HG02973 (cell line): Measurements from ENCODE around the gene TBC1D22A.

Source experiments
- ATAC-seq: cut with Tn5 transposase; IDR thresholded peaks from one replicate; pipeline ENCODE4 v1.9.1; 2021; ENCODE audit warnings: moderate library complexity; ENCODE audit not compliant: unreplicated experiment

The TBC1D22A gene

GRCh38 chr22:47089796-47090460 is 327.5 kb downstream of the TBC1D22A start:
- ATAC-seq, result no peak

DNA sequence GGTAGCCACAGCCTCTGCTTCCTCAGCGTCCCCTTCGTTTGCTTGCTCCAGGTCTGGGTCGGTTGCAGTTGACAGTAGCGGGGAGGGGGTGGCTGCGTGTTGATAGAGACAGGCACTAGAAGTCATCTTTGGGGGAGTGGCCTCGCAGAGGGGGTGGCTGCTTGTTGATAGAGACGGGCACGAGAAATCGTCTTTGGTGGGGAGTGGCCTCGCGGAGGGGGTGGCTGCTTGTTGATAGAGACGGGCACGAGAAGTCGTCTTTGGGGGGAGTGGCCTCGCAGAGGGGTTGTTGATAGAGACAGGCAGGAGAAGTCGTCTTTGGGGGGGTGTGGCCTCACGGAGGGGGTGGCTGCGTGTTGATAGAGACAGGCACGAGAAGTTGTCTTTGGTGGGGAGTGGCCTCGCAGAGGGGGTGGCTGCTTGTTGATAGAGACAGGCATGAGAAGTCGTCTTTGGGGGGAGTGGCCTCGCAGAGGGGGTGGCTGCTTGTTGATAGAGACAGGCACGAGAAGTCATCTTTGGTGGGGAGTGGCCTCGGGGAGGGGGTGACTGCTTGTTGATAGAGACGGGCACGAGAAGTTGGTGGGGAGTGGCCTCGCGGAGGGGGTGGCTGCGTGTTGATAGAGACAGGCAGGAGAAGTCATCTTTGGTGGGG is 328.3 kb downstream of the TBC1D22A start:
- ATAC-seq, result no peak

- ATAC-seq, result no peak
Measured at GRCh38 chr22:47091246-47091651, 328.8 kb downstream of the TBC1D22A start.

DNA sequence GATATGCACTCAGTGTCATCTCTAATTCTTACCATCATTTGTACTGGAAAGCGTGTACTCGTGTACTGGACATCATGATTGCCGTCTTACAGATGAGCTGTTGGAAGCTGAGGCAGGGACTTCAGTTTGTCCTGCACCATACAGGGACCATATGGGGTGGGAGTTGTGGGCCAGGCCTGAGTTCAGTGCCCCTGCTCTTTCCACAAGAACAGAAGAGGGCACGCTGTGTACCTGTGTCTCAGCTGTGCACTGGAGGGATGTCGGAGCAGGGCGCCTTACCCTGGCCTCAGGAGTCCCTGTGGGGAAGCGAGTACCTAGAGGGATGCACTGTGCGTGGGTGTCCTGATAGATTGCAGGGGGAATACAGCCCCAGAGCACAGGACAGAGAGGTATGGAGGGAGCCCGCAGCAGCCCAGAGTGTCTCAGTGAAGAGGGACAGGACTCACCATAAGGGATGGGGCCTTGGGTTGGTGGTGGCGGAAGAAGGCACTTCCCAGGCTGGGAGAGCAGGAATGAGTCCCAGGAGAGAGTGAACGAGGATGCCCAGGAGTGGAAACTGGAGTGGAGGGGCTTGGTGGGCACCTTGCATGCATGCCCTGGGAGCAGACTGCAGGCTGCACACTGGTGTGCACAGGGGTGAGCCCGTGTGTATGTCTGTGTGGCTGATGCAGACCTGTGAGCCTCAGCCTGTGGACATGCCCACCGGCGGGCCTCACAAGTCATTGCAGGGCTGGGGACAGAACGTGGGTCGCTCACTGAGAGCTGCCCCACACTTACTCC is 329.7 kb downstream of the TBC1D22A start:
- no peak for ATAC-seq

DNA sequence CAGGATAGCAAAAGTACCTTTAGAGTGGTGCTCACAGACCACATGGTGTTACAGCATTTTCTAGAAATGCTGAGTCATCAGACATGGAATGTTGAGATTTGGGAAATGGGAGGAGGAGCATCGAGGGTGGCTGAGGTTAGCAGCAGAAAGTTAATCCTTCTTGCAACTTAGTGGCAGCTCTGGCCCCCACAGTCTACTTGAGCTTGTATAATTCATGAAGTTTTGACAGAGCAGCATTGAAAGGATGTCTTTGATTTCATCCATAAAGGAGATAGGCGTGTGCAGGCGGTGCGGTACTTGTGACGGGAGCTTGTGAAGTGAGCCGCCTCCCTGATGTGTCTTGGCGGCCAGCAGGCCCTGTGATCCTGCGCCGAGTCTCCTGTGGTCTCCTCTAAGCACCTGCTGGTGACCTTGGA is 330.5 kb downstream of the TBC1D22A start:
- ATAC-seq, result no peak

- ATAC-seq, result no peak
Measured at GRCh38 chr22:47093720-47094119, 331.3 kb downstream of the TBC1D22A start.

DNA sequence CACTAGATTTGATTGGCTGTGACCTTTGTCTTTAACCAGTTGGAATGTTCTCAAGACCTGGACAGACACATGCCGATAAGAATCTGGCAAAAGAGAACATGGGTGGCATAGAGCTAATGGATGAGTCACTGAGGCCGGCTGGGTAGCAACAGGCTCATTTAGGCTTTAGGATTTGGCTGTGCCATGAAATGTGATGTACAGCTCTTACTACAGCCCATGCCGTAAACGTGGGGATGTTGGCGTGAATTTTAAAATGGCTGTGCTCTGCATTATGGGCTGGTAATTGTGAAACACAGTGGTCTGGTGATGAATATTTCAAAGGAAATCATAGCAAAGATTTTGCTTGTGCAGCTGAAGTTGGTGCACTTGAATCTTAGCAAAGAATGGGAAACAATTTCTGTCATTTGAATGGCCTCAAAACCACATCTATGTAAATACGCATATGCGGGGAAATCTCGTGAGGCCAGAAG is 332.4 kb downstream of the TBC1D22A start:
- no peak for ATAC-seq

GRCh38 chr22:47095395-47096122 is 333.1 kb downstream of the TBC1D22A start:
- ATAC-seq, result no peak

- no peak for ATAC-seq
Measured at GRCh38 chr22:47098121-47098520, 335.7 kb downstream of the TBC1D22A start.

DNA sequence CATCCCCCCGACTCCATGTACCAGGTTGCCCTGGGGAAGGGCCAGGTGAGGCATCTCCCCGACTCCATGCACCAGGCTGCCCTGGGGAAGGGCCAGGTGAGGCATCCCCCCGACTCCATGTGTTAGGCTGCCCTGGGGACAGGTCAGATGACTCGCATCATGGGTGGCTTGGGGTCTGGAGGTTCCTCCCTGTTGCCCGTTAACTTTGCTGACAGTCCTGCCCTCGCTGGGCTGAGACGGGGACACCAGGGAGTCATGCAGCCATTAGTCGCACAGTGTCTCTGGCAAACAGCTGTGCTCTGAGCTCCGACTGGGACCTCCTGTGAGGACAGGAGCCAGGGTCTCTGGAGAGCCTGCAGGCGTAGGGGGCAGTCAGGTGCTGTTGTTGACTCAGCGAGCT is 336.1 kb downstream of the TBC1D22A start:
- no peak for ATAC-seq

DNA sequence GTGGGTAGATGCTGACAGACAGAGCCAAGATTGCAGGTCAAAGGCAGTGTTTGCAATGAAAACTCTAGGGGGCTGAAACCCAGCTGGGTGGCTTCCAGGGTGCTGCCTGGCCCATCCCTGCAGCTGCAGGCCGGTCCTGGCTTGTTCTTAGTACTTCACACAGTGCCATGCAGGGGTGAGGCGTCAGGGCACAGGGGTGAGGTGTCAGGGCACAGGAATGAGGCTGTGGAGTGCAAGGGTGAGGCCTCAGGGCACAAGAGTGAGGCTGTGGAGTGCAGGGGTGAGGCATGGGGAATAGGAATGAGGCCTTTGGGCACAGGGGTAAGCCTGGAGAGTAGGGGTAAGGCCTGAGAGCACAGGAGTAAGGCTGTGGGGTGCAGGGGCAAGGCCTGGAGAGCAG is 337.6 kb downstream of the TBC1D22A start:
- no peak for ATAC-seq

- ATAC-seq, result no peak
Measured at GRCh38 chr22:47100646-47101200, 338.3 kb downstream of the TBC1D22A start.

DNA sequence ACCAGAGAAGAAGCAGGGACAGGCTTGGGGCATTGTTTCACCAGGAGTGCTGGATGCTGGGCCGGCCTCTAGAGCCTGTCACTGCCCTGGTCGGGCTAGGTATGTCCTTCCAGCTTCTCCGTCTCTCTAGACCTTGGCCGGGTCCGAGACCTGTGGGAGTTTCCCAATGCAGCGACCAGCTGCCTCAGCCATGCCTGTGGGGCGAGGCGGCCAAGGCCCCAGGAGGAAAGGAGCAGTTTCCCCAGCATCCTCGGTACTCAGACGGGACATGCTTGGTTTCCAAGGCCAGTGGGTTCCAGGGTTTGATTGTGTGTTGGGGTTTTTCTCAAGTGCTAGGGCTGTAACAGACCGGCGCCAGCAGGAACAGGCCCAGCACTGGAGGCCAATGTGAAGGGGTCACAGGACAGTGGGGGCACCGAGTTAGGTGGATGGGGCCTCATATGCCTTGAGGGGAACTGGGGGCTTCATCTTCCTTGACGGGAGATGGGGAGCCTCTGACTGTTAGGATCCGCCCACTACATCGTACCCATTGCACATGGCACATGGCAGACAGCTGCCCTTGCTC is 339.0 kb downstream of the TBC1D22A start:
- no peak for ATAC-seq

- no peak for ATAC-seq
Measured at GRCh38 chr22:47102081-47102480, 339.6 kb downstream of the TBC1D22A start.

GRCh38 chr22:47102648-47103047 is 340.2 kb downstream of the TBC1D22A start:
- no peak for ATAC-seq

- no peak for ATAC-seq
Measured at GRCh38 chr22:47105085-47105484, 342.6 kb downstream of the TBC1D22A start.

DNA sequence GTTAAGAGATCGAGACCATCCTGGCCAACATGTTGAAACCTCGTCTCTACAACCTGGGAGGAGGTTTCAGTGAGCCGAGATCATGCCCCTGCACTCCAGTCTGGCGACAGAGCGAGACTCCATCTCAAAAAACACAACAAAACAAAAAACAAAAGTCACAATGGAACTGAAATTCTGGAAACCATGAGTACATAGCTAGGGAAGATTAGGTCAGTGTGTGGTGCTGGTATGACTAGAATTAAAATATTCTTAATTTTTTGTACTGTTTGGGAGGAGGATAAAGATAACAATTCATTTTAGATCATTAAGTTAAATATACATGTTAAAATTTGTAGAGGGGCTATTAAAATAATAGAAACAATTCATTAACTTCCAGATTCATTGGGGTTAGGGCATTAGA is 344.4 kb downstream of the TBC1D22A start:
- ATAC-seq, result no peak

DNA sequence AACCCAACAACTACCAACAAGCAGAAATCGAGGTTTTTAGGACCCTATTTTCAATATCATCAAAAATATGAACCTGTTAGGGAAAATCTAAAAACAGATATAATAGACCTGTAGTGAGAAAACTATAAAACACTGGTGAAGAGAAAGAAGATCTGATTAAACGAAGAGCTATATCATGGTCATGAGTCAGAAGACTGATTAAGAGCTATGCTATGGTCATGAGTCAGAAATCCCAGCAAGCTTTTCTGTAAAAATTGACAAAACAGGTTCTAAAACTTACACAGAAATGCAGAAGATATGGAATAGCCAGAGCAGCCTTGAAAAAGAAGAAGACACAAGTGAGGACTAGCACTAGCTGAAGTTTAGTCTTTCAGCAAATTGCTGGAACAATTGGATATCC is 345.0 kb downstream of the TBC1D22A start:
- ATAC-seq, result no peak

DNA sequence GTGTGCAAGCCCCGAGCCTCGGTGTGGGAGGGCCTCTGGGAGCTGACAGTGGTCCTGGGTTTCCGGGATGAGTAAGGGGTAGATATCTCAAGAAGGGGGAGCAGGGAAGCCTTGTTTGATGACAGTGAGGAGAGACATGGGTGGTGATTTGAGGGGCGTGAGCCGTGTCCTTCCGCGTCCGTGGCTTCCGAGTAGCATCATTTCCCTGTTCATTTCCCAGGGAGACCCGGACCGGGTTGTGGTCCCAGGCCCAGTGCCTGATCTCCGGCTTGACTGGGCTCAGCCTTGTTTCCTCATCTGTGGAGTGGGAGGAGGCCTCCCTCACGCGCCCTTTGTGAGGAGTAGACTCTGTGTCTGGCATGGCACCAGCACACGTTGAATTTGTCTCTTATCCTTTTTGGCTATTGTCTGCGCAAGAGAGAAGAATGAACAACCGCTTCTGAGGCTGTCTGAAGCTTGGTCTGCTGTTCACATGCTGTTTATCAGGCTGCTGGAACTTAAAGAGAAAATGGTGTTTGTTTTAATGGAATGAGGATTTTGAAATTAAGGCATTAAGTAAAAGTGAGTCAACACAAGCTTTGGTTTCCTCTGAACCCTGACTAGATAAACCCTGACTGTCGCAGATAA is 348.5 kb downstream of the TBC1D22A start:
- ATAC-seq, result no peak
